Skeletal muscle satellite cell (primary cell): ENCODE results near the gene RBM8A.
"Not testable (repeated sequence)": the region's sequence is repeated elsewhere in the genome, so short reads cannot be mapped to it uniquely, and the experiment has no call there.

Source experiments
- H3K27me3 ChIP-seq: 2 replicates; pipeline ENCODE4 v1.7.0; 2013; ENCODE audit warnings: low read length; ENCODE audit not compliant: control insufficient read depth, insufficient read depth
- H3K36me3 ChIP-seq: 2 replicates; pipeline ENCODE4 v1.7.0; 2013; ENCODE audit warnings: mild to moderate bottlenecking, control low read depth, low read length; ENCODE audit not compliant: insufficient read depth
- H3K4me1 ChIP-seq: 2 replicates; pipeline ENCODE4 v1.7.0; 2013; ENCODE audit warnings: low read length; ENCODE audit not compliant: control insufficient read depth, insufficient read depth
- H3K4me2 ChIP-seq: 2 replicates; pipeline ENCODE4 v1.7.0; 2013; ENCODE audit warnings: mild to moderate bottlenecking, low read length
- H3K4me3 ChIP-seq: 2 replicates; pipeline ENCODE4 v1.7.0; 2013; ENCODE audit warnings: low read length
- H3K9ac ChIP-seq: 2 replicates; pipeline ENCODE4 v1.7.0; 2013; ENCODE audit warnings: mild to moderate bottlenecking, low read depth, low read length, moderate library complexity
- H3K9me3 ChIP-seq: replicated peaks from 2 replicates; pipeline ENCODE4 v1.7.0; 2013; ENCODE audit warnings: mild to moderate bottlenecking, control low read depth, low read length

RBM8A gene

DNA sequence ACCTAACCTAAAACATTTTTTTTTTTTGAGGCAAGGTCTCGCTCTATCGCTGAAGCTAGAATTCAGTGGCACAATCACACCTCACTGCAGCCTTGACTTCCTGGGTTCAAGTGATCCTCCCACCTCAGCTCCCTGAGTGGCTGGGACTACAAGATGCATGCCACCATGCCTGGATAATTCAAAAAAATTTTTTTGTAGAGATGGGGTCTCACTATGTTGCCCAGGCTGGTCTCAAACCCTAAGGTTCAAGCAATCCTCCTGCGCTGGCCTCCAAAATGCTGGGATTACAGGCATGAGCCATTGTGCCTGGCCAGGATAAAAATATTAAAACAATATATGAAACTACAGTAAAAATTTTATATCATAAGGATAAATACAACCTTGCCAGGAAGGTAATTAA, 25.6 kb upstream of the RBM8A start:
- H3K9me3 ChIP-seq = no peaks in the 10 kb centered on the region
- H3K36me3 ChIP-seq = peaks cover 15% of the 10 kb centered on the region
- H3K4me2 ChIP-seq = no peak overlapping the region
- H3K27me3 ChIP-seq = no peaks in the 10 kb centered on the region
- H3K4me3 ChIP-seq = no peak overlapping the region
- no peak overlapping the region for H3K9ac ChIP-seq
- peaks cover 28% of the 10 kb centered on the region for H3K4me1 ChIP-seq

DNA sequence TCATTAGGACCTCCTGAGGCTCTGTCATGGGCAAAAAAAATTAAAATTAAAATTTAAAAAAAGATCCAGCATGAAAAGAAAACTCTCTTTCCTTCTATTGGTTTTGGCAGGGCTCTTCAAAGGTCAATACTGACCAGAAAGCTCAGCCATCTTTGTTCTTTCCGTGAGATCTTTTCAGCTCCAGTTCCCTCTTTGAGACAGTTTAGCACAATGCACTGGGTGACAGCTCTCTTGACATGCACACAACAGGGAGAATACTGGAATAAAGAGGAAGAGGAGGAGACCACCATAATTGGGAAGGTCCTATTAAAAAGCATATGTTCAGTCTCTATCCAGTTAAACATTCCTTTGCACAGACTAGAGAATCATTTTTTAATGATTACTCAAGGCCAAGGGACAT, 24.2 kb upstream of the RBM8A start:
- H3K9ac ChIP-seq = no peak overlapping the region
- H3K36me3 ChIP-seq = peaks cover 18% of the 10 kb centered on the region
- no peaks in the 10 kb centered on the region for H3K27me3 ChIP-seq
- H3K4me1 ChIP-seq = peaks cover 26% of the 10 kb centered on the region
- no peaks in the 10 kb centered on the region for H3K9me3 ChIP-seq
- H3K4me3 ChIP-seq = no peak overlapping the region
- no peak overlapping the region for H3K4me2 ChIP-seq

DNA sequence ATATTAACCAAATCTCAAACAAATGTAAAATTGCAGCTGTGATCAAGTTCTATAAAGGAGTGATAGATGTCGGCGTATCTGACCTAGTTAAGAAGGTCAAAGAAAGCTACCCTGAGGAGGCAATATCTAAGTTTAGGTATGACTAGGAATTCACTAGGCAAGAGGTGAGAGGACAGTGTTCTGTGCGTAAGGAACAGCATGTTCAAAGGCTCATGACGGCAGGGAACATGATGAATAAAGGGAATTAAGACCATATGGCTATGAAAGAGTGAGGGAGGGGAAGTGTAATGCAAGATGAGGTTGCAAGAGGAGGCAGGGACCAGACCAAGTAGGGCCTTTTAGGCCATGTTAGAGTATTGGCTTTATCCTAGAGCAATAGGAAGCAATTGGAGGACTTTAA, 21.9 kb upstream of the RBM8A start:
- H3K4me1 ChIP-seq = peaks cover 3% of the 10 kb centered on the region
- peaks cover 26% of the 10 kb centered on the region for H3K36me3 ChIP-seq
- no peak overlapping the region for H3K9ac ChIP-seq
- no peak overlapping the region for H3K4me2 ChIP-seq
- no peaks in the 10 kb centered on the region for H3K9me3 ChIP-seq
- H3K27me3 ChIP-seq = no peaks in the 10 kb centered on the region
- H3K4me3 ChIP-seq = no peak overlapping the region

DNA sequence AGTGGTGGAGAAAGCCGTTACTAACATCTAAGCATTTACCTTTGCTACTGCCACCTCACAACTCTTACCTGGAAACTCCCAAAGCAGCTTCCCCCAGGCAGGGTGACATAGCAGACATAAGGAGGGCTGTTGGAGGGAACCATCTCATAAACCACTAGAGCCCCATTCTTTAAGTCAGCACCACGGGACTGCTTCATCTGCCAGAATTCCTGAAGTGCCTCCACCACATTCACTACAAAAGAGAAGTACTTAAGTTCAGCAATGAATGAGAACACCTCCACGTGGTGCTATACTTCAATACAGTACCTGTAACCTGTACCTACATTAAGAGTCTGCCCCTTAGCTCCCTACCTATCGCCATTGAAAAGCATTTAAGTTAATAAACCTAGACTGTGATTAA, 20.3 kb upstream of the RBM8A start:
- Histone ChIP-seq H3K4me2 (no peak overlapping the region), H3K9ac (no peak overlapping the region), H3K27me3 (no peaks in the 10 kb centered on the region), H3K36me3 (peaks cover 34% of the 10 kb centered on the region), H3K9me3 (no peaks in the 10 kb centered on the region), H3K4me3 (no peak overlapping the region), H3K4me1 (peaks cover 3% of the 10 kb centered on the region)

DNA sequence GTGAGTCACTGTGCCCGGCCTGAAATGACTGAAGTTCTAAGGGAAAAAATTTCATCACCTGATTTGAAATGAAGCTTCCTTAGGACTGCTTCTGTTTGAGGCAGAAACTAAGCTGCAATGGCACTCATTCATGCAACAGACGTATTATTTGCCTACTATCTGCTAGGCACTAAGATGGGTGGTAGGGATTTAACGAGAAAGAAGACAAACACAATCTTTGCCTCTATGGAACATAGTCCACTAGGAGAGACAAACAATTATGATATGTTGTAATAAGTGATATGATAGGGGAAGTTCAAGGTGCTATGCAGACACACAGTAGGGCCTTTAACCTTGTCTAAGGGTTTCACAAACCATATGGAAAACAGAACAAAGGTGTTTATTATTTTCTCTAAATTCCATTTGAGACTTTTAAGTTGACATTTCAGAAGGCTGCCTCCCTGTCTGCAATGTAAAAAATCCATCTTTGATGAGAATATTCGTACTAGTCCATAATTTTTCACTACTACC, 19.2 kb upstream of the RBM8A start:
- H3K36me3 ChIP-seq = peaks cover 31% of the 10 kb centered on the region
- no peaks in the 10 kb centered on the region for H3K9me3 ChIP-seq
- H3K4me3 ChIP-seq = no peak overlapping the region
- H3K9ac ChIP-seq = no peak overlapping the region
- H3K27me3 ChIP-seq = no peaks in the 10 kb centered on the region
- peaks cover 3% of the 10 kb centered on the region for H3K4me1 ChIP-seq
- no peak overlapping the region for H3K4me2 ChIP-seq

DNA sequence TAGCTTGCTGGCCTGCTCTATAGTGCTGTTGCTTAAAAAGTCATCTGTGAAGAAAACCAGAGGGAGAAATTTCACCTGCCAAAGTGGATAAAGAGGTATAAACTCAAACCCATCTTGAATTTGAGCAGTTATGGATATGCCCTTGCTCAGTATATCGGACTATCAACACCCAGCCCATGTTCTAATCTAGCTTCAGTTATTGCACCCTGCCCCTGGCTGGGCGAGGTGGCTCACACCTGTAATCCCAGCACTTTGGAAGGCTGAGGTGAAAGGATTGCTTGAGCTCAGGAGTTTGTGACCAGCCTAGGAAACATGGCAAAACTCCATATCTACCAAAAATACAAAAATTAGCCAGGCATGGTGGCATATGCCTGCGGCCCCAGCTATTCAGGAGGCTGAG, 17.2 kb upstream of the RBM8A start:
- Histone ChIP-seq H3K27me3 (no peaks in the 10 kb centered on the region), H3K4me3 (no peak overlapping the region), H3K9ac (no peak overlapping the region), H3K4me2 (no peak overlapping the region), H3K36me3 (peaks cover 26% of the 10 kb centered on the region), H3K9me3 (no peaks in the 10 kb centered on the region), H3K4me1 (no peaks in the 10 kb centered on the region)

DNA sequence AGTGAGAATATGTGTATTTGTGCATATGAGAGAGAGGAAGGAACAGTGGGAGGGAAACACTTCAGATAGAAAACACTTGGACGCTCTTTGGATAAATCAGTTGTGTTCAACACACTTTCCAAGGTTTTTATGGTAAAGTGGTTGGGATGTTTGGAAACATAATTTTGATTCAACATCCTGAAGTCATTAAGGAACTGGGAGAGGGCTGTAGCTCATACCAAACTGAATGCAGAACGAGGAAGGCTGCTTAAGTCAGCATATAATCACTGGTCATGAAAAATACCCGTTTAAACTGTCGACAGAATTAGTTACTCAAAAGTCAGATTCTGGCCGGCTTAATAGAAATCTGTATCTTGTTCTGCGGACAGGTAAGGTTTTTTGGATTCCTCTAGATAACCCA, 15.6 kb upstream of the RBM8A start:
- no peak overlapping the region for H3K4me3 ChIP-seq
- H3K4me2 ChIP-seq = no peak overlapping the region
- no peaks in the 10 kb centered on the region for H3K27me3 ChIP-seq
- no peak overlapping the region for H3K9ac ChIP-seq
- peaks cover 22% of the 10 kb centered on the region for H3K36me3 ChIP-seq
- no peaks in the 10 kb centered on the region for H3K9me3 ChIP-seq
- no peaks in the 10 kb centered on the region for H3K4me1 ChIP-seq

DNA sequence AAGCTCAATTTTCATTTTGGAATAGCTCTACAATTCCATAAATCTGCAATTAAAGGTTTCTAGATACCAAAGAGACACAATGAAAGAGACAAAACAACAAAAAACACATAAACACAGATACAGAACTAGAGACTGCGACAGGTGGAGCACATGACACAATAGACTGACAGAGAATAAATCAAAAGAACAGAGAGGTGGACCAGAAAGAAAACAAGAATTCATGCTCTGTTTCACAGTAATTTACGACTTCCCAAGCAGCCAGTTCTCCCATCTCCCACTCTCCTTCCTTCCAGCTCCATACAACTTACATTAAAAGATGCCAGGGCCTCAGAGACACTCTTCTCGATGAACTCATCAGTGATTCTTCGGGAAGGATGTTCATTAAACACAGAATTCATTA, 15.1 kb upstream of the RBM8A start:
- Histone ChIP-seq H3K4me3 (no peak overlapping the region), H3K4me2 (no peak overlapping the region), H3K4me1 (no peaks in the 10 kb centered on the region), H3K9ac (no peak overlapping the region), H3K9me3 (no peaks in the 10 kb centered on the region), H3K36me3 (peaks cover 25% of the 10 kb centered on the region), H3K27me3 (no peaks in the 10 kb centered on the region)

DNA sequence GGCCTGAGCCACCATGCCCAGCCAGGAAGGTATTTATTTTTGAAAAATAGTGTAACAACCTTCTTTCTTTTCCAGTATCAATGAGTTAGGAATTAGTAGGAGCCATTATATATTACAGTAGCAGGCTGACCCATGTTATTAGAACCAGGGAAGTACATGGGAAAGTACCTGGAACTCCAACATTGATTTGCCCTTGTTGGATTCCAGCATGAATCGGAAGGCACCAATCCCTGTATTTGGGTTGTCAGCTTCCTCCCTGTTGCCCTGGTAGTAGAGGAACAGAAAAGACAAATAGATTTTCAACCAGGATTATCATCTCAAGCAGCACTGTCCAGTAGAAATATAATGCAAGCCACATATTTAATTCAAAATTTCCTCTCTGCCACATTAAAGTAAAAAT, 10.2 kb upstream of the RBM8A start:
- Histone ChIP-seq H3K27me3 (no peaks in the 10 kb centered on the region), H3K4me1 (no peaks in the 10 kb centered on the region), H3K9ac (no peak overlapping the region), H3K4me2 (no peak overlapping the region), H3K4me3 (no peak overlapping the region), H3K9me3 (no peaks in the 10 kb centered on the region), H3K36me3 (peaks cover 30% of the 10 kb centered on the region)

DNA sequence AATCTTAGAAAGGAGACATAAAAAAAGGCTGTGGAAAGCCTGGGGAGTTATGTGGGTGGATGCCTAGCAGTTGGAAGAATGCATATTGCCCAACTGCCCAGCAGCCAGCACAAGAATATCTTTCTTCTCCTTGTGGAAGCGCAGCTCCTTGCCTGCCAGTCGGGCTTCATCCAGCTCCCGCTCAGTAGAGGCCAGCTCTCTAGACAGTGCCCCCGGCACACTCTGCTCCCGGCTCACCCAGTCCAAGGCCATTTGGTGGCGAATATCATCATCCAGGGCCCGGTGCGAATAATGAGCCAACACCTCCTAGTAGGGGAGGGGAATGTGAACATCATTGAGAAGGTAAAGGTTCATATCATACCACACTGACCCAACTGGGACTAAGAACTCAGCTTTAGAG, 9.0 kb upstream of the RBM8A start:
- H3K9me3 ChIP-seq = no peaks in the 10 kb centered on the region
- H3K4me3 ChIP-seq = no peak overlapping the region
- no peak overlapping the region for H3K4me2 ChIP-seq
- no peak overlapping the region for H3K9ac ChIP-seq
- no peaks in the 10 kb centered on the region for H3K27me3 ChIP-seq
- H3K4me1 ChIP-seq = no peaks in the 10 kb centered on the region
- peaks cover 27% of the 10 kb centered on the region for H3K36me3 ChIP-seq

DNA sequence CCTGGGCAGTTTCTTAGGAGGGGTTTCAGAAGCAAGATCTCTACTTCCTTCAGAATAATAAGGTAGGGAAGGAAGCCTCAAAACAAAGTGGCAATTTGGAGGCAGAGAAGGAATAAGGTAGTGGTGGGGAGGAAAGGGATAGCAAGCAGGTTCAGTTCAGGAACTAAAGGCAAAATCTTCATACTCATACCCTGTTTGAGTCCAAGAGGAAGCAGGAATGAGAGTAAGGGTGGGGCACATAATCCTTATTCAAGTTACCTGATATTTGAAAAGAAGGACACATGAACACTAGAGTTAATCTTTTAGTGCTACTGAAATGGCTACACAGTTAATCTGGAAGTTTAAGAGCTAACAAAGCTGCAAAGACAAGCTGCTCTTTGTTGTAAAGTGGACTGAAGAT, 8.4 kb upstream of the RBM8A start:
- H3K9me3 ChIP-seq = no peaks in the 10 kb centered on the region
- H3K4me1 ChIP-seq = no peaks in the 10 kb centered on the region
- H3K4me3 ChIP-seq = no peak overlapping the region
- no peak overlapping the region for H3K9ac ChIP-seq
- no peaks in the 10 kb centered on the region for H3K27me3 ChIP-seq
- no peak overlapping the region for H3K4me2 ChIP-seq
- peaks cover 27% of the 10 kb centered on the region for H3K36me3 ChIP-seq

DNA sequence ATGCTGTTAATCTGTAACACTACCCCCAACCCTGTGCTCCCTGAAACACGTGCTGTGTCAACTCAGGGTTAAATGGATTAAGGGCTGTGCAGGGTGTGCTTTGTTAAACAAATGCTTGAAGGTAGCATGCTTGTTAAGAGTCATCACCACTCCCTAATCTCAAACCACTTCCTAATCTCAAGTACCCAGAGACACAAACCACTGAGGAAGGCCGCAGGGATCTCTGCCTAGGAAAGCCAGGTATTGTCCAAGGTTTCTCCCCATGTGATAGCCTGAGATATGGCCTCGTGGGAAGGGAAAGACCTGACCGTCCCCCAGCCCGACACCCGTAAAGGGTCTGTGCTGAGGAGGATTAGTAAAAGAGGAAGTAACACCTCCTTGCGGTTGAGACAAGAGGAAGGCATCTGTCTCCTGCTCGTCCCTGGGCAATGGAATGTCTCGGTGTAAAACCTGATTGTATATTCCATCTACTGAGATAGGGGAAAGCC, 5.3 kb upstream of the RBM8A start:
- H3K4me3 ChIP-seq = not testable (repeated sequence)

More for the DNA sequence above, 5.3 kb upstream of the RBM8A start:
- not testable (repeated sequence) for H3K4me2 ChIP-seq, H3K27me3 ChIP-seq, H3K9me3 ChIP-seq, H3K4me1 ChIP-seq, H3K9ac ChIP-seq
- peaks cover 30% of the 10 kb centered on the region for H3K36me3 ChIP-seq
